Measurements from ENCODE around the gene SPI1. TPM values are rescaled to one million over a fixed set of nuclear protein-coding genes. Genes with fewer than 3 reads are reported as not detected.

SPI1 gene
- total RNA-seq, 1 experiment from 2014 or later: not detected

- no peak overlapping the region for H3K27ac Mint-ChIP-seq
- Histone ChIP-seq H3K23me2 (ENCODE audit: insufficient read length, low read depth, low read length, poor library complexity, severe bottlenecking) (no peaks in the 10 kb centered on the region), H4K8ac (replicated peaks; ENCODE audit: insufficient read length, low read depth, low read length) (no peak overlapping the region), H3K79me2 (ENCODE audit: insufficient read depth, low read length) (no peaks in the 10 kb centered on the region), H2BK20ac (ENCODE audit: low read depth, low read length, poor library complexity, severe bottlenecking) (no peak overlapping the region), H2AK5ac (ENCODE audit: insufficient read length, low read length) (no peak overlapping the region), H3K27ac (ENCODE audit: insufficient read length, low read depth, low read length) (no peak overlapping the region), H4K91ac (ENCODE audit: insufficient read length, low read depth, low read length) (no peak overlapping the region), H3K4me2 (ENCODE audit: insufficient read depth, insufficient read length, low read length) (no peak overlapping the region), H2BK120ac (ENCODE audit: low read depth, low read length, poor library complexity, severe bottlenecking) (no peak overlapping the region), H3K18ac (ENCODE audit: insufficient read length, low read depth, low read length) (no peak overlapping the region), H2BK15ac (ENCODE audit: low read depth, low read length) (no peak overlapping the region), H2AFZ (ENCODE audit: low read length) (no peak overlapping the region), H4K20me1 (ENCODE audit: control insufficient read depth, insufficient read depth, insufficient read length) (no peaks in the 10 kb centered on the region), H3K56ac (ENCODE audit: insufficient read length, low read depth, low read length) (no peak overlapping the region), H3K9me3 (ENCODE audit: control insufficient read depth, low read depth, low read length) (no peaks in the 10 kb centered on the region), H3K4me1 (ENCODE audit: insufficient read depth, low read length) (no peaks in the 10 kb centered on the region), H3K27me3 (ENCODE audit: insufficient read depth, low read length) (no peaks in the 10 kb centered on the region), H3K9ac (ENCODE audit: extremely low read depth, insufficient read length, low read length) (no peak overlapping the region), H2BK5ac (ENCODE audit: insufficient read length, low read length) (no peak overlapping the region), H4K5ac (ENCODE audit: insufficient read length, low read depth, low read length) (no peak overlapping the region), H3K23ac (ENCODE audit: insufficient read length, low read depth, low read length) (no peak overlapping the region), H3T11ph (ENCODE audit: low read length) (no peak overlapping the region), H2BK12ac (ENCODE audit: insufficient read length, low read depth, low read length) (no peak overlapping the region), H3K4ac (ENCODE audit: low read depth, low read length) (no peak overlapping the region), H3K79me1 (ENCODE audit: insufficient read depth, low read depth, low read length, poor library complexity, severe bottlenecking) (no peaks in the 10 kb centered on the region), H3K14ac (ENCODE audit: insufficient read depth, low read length) (no peak overlapping the region; the same call in 1 of the 2 replicates)
- no peak for DNase-seq
- no CpG with 5 or more reads among the region's 23 CpGs for WGBS (ENCODE audit: extremely low coverage, insufficient read length, low lambda C conversion rate)
- no peaks in the 10 kb centered on the region for H3K36me3 Mint-ChIP-seq (ENCODE audit: insufficient read depth in 1 of 3, low read depth in 3 of 3)
- no peak overlapping the region for H3K4me3 Mint-ChIP-seq
- H3K9me3 Mint-ChIP-seq: no peaks in the 10 kb centered on the region
- peaks cover 12 to 19% of the 10 kb centered on the region in 2 experiments for H3K4me1 Mint-ChIP-seq
- no peak for TF ChIP-seq CTCF (conservative IDR thresholded peaks at IDR 0.05)
- H3K27me3 Mint-ChIP-seq (ENCODE audit: low read depth): no peaks in the 10 kb centered on the region
Measured at GRCh38 chr11:47349521-47350095, 28.7 kb downstream of the SPI1 start.
